ENCODE results near the gene ELF1. TPM values are rescaled to one million over a fixed set of nuclear protein-coding genes. Genes with fewer than 3 reads are reported as not detected.

The ELF1 gene
- total and polyA plus RNA-seq, 2 of the 8 experiments (the other 6 are each of a cell fraction or from before 2014, with no cell fraction given), result 5.6 to 18.2 TPM

GRCh38 chr13:41017817-41018601 is 1.1 kb downstream of the ELF1 start:
- Histone ChIP-seq H3K56ac (replicated peaks; ENCODE audit: insufficient read length, low read depth, low read length) (no peak overlapping the region), H3K36me3 (ENCODE audit: control insufficient read depth in 2 of 4, insufficient read depth in 4 of 4, low read length in 3 of 4) (no peaks in the 10 kb centered on the region), H3K23me2 (ENCODE audit: low read depth, low read length) (no peaks in the 10 kb centered on the region), H3K4ac (replicated peaks; ENCODE audit: insufficient read length, low read depth, low read length) (no peak overlapping the region), H3K79me1 (ENCODE audit: low read depth, low read length) (no peaks in the 10 kb centered on the region), H2BK15ac (ENCODE audit: low read length) (no peak overlapping the region), H4K5ac (ENCODE audit: insufficient read length, low read depth, low read length) (no peak overlapping the region), H4K8ac (ENCODE audit: extremely low read depth, insufficient read depth, low read length) (no peak overlapping the region), H3K23ac (ENCODE audit: insufficient read length) (no peak overlapping the region), H3K4me1 (replicated peaks in 1 of 4; ENCODE audit: control insufficient read depth in 3 of 4, insufficient read depth in 4 of 4, low read length in 3 of 4) (peaks cover 0 to 20% (median 0%) of the 10 kb centered on the region in 4 experiments; a peak in 4 of 7 replicates), H3K9ac (replicated peaks in 1 of 4; ENCODE audit: extremely low read depth in 1 of 4, low read depth in 3 of 4, low read length in 3 of 4) (no peak overlapping the region), H3K9me3 (ENCODE audit: insufficient read depth in 2 of 2, low read depth in 1 of 2, low read length in 1 of 2) (no peaks in the 10 kb centered on the region), H4K91ac (replicated peaks; ENCODE audit: insufficient read length, low read length) (no peak overlapping the region), H2BK12ac (ENCODE audit: low read depth, low read length) (no peak overlapping the region), H3K4me2 (ENCODE audit: insufficient read depth in 1 of 2, low read depth in 2 of 2, low read length in 2 of 2) (no peak overlapping the region), H2BK120ac (replicated peaks; ENCODE audit: low read depth, low read length) (no peak overlapping the region), H3K14ac (ENCODE audit: insufficient read length) (no peak overlapping the region), H4K20me1 (replicated peaks in 1 of 2; ENCODE audit: control insufficient read depth in 1 of 2, insufficient read depth in 2 of 2, low read length in 2 of 2) (no peaks in the 10 kb centered on the region), H3K4me3 (ENCODE audit: extremely low read depth in 1 of 4, insufficient read depth in 2 of 4, low read depth in 3 of 4, low read length in 4 of 4) (no peak overlapping the region), H2BK20ac (ENCODE audit: low read length) (no peak overlapping the region), H3K27me3 (replicated peaks in 1 of 4; ENCODE audit: control insufficient read depth in 3 of 4, extremely low read depth in 1 of 4, insufficient read depth in 3 of 4, low read length in 3 of 4) (no peaks in the 10 kb centered on the region), H2AK5ac (ENCODE audit: low read depth, low read length) (no peak overlapping the region), H3K79me2 (ENCODE audit: control insufficient read depth in 1 of 2, insufficient read depth in 2 of 2, low read length in 2 of 2) (no peaks in the 10 kb centered on the region), H3K18ac (ENCODE audit: extremely low read depth, low read length) (no peak overlapping the region), H2BK5ac (ENCODE audit: low read depth, low read length) (no peak overlapping the region), H3K27ac (ENCODE audit: low read depth, low read length) (no peak overlapping the region), H2AFZ (ENCODE audit: low read length) (no peak overlapping the region)
- DNase-seq (ENCODE audit: low read depth in 1 of 2, low spot score in 2 of 2), result no peak
- FAIRE-seq, result no peak
- POLR2A ChIA-PET (ENCODE audit: partially characterized antibody), result no interaction called here
- CTCF ChIA-PET (ENCODE audit: partially characterized antibody), result interaction anchor here (1.7 kb wide), 1 partner anchor 37 kb away, joined by 8 read pairs; no protein-coding TSS in a partner anchor
- 88% methylated on average over 3 of the region's 3 CpGs; no CpG with 5 or more reads in 1 of the 2 experiments for WGBS, 2 experiments (ENCODE audit: extremely low coverage in 1 of 2, insufficient coverage in 1 of 2, insufficient read length in 1 of 2, insufficient replicate concordance in 2 of 2, low coverage in 1 of 2, low lambda C conversion rate in 2 of 2, missing lambda C conversion rate in 1 of 2)
- TF ChIP-seq RBBP5 (IDR thresholded peaks at IDR 0.05; ENCODE audit: borderline replicate concordance, low read depth, low read length) (no peak), MAX (IDR thresholded peaks at IDR 0.05) (no peak), RAD21 (IDR thresholded peaks at IDR 0.05 in 1 of 2, conservative IDR thresholded peaks at IDR 0.05 in 1 of 2; ENCODE audit: low read depth in 2 of 2, low read length in 2 of 2) (no peak), BACH1 (IDR thresholded peaks at IDR 0.05; ENCODE audit: low read length) (no peak), SIX5 (IDR thresholded peaks at IDR 0.05; ENCODE audit: low read depth, low read length) (no peak), YY1 (IDR thresholded peaks at IDR 0.05; ENCODE audit: low read depth, low read length) (no peak), RNF2 (IDR thresholded peaks at IDR 0.05; ENCODE audit: borderline replicate concordance, low read depth, low read length, missing control alignments, poor library complexity, severe bottlenecking) (no peak)
